Transverse colon (tissue), 4 donors: ENCODE data around the gene ZDHHC13.

Source experiments
- CTCF ChIP-seq, 5 experiments: fragments of 200-600 bp in 3 of 5; fragments of 450-650 bp in 2 of 5; sonication (generic) in 3 of 5; IDR thresholded peaks; 1 replicate in 2 of 5; 2 replicates in 3 of 5; pipeline ENCODE4 v1.5.1; 2016 to 2017; ENCODE audit warnings: antibody characterized with exemption in 5 of 5, inconsistent platforms in 3 of 5, mild to moderate bottlenecking in 2 of 5, moderate library complexity in 1 of 5
- EP300 ChIP-seq: sonication (generic); formaldehyde crosslinking; IDR thresholded peaks from one replicate; pipeline ENCODE4 v1.6.1; 2017; ENCODE audit warnings: antibody characterized with exemption, low read depth
- POLR2A ChIP-seq: fragments of 450-650 bp; IDR thresholded peaks from one replicate; pipeline ENCODE4 v1.6.1; 2016; ENCODE audit warnings: antibody characterized with exemption, mild to moderate bottlenecking, moderate library complexity
- POLR2AphosphoS5 ChIP-seq, 3 donors: sonication (generic); formaldehyde crosslinking; IDR thresholded peaks; one replicate each; pipeline ENCODE4 v1.6.1; 2016; ENCODE audit warnings: antibody characterized with exemption in 3 of 3

DNA sequence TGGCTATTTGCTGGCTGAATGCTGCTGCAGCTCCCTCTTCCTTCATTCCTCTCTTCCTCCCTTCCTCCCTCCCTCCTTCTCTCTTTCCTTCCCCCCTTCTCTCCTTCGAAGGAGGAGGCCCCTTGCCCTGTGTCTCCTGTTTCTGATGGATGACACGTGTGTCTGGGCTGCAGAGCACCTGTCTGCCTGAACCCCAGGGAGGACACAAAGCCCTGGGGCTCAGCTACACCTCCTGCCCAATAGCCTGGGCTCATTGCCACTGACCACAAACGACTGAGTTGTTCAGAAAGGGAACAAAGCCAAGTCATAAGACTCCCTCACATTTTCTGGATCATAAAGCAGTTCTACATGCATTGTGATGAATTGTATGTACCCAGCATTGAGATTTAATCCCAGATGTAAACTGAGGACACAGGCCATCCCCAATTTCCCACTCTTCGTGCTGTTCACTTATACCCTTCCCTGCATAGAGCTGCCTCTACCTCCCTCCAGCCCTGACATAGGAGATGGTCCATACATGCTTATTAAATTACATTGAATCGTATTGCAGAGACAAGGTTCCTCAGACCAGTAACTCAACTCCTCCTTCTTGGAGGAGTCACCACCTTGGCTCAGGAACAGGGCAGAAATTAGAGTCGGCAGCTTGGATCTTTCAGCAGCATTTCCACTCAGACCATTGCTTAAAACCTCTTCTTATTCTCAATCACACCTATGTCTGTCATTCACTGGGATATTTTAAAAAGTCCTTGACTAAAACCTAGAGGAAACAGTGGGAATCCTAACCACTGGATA is 83.6 kb downstream of the ZDHHC13 start:
- TF ChIP-seq CTCF (IDR thresholded peaks at IDR 0.05): no peak
- TF ChIP-seq POLR2AphosphoS5 (IDR thresholded peaks at IDR 0.05): no peak
- no peak for TF ChIP-seq POLR2A
- no peak for TF ChIP-seq EP300
